ENCODE results near the gene CLCF1.

DNA sequence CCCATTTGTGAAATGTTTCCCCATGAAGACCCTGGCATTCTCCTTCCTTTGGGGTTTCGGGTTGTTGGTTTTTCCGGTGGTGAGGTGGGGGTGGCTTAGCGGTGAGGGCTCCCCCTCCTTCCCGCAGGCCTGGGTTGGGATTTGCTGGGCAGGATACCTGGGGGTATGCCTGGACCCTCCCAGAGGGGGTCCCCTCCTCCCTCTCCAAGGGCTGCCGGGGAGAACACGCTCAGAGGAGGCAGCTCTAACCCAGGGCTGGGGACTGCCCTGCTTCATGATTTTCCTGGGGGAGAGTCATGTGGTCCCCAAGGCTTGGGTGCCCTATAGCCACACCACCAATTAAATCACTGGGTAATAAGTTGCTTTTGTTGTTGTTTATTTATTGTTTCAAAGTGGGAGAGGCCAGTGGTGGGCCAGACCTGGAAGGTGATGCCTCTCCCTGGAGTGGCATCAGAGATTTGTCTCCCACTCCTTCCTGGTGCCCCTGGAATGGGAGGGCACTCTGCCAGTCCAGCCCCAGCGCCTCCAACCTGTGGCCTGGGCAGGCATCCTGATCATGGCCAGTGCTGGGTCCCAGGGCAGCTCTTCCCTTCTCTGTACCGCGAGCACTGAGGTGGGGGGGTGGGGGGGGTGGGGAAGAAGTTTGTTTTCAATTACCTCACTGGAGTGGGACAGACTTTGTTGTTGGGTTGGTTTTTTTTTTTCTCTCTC, 1.3 kb upstream of the CLCF1 start:
- no peak for TF ChIP-seq POLR2AphosphoS5 (IDR thresholded peaks at IDR 0.05; ENCODE audit: low read depth, low read length)
- no peak for TF ChIP-seq SMC3 (IDR thresholded peaks at IDR 0.05; ENCODE audit: low read depth, low read length)
- peak in 1 of 2 experiments; percentile 11; a peak in 1 of 4 replicates for TF ChIP-seq EP300 (IDR thresholded peaks at IDR 0.05; ENCODE audit: borderline replicate concordance in 1 of 2, low read depth in 1 of 2, low read length in 1 of 2)
- TF ChIP-seq, protein P1, sequence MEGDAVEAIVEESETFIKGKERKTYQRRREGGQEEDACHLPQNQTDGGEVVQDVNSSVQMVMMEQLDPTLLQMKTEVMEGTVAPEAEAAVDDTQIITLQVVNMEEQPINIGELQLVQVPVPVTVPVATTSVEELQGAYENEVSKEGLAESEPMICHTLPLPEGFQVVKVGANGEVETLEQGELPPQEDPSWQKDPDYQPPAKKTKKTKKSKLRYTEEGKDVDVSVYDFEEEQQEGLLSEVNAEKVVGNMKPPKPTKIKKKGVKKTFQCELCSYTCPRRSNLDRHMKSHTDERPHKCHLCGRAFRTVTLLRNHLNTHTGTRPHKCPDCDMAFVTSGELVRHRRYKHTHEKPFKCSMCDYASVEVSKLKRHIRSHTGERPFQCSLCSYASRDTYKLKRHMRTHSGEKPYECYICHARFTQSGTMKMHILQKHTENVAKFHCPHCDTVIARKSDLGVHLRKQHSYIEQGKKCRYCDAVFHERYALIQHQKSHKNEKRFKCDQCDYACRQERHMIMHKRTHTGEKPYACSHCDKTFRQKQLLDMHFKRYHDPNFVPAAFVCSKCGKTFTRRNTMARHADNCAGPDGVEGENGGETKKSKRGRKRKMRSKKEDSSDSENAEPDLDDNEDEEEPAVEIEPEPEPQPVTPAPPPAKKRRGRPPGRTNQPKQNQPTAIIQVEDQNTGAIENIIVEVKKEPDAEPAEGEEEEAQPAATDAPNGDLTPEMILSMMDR (IDR thresholded peaks at IDR 0.05): no peak
- TF ChIP-seq EZH2phosphoT487 (IDR thresholded peaks at IDR 0.05; ENCODE audit: borderline replicate concordance, low read depth): no peak
- TF ChIP-seq TAF1 (IDR thresholded peaks at IDR 0.05; ENCODE audit: borderline replicate concordance, low read depth, low read length): no peak
- TF ChIP-seq, protein P2, sequence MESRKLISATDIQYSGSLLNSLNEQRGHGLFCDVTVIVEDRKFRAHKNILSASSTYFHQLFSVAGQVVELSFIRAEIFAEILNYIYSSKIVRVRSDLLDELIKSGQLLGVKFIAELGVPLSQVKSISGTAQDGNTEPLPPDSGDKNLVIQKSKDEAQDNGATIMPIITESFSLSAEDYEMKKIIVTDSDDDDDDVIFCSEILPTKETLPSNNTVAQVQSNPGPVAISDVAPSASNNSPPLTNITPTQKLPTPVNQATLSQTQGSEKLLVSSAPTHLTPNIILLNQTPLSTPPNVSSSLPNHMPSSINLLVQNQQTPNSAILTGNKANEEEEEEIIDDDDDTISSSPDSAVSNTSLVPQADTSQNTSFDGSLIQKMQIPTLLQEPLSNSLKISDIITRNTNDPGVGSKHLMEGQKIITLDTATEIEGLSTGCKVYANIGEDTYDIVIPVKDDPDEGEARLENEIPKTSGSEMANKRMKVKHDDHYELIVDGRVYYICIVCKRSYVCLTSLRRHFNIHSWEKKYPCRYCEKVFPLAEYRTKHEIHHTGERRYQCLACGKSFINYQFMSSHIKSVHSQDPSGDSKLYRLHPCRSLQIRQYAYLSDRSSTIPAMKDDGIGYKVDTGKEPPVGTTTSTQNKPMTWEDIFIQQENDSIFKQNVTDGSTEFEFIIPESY (IDR thresholded peaks at IDR 0.05; ENCODE audit: borderline replicate concordance, low read depth): no peak
- no peak for TF ChIP-seq RAD21 (IDR thresholded peaks at IDR 0.05; ENCODE audit: low read length)
- TF ChIP-seq, protein P3, sequence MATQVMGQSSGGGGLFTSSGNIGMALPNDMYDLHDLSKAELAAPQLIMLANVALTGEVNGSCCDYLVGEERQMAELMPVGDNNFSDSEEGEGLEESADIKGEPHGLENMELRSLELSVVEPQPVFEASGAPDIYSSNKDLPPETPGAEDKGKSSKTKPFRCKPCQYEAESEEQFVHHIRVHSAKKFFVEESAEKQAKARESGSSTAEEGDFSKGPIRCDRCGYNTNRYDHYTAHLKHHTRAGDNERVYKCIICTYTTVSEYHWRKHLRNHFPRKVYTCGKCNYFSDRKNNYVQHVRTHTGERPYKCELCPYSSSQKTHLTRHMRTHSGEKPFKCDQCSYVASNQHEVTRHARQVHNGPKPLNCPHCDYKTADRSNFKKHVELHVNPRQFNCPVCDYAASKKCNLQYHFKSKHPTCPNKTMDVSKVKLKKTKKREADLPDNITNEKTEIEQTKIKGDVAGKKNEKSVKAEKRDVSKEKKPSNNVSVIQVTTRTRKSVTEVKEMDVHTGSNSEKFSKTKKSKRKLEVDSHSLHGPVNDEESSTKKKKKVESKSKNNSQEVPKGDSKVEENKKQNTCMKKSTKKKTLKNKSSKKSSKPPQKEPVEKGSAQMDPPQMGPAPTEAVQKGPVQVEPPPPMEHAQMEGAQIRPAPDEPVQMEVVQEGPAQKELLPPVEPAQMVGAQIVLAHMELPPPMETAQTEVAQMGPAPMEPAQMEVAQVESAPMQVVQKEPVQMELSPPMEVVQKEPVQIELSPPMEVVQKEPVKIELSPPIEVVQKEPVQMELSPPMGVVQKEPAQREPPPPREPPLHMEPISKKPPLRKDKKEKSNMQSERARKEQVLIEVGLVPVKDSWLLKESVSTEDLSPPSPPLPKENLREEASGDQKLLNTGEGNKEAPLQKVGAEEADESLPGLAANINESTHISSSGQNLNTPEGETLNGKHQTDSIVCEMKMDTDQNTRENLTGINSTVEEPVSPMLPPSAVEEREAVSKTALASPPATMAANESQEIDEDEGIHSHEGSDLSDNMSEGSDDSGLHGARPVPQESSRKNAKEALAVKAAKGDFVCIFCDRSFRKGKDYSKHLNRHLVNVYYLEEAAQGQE (IDR thresholded peaks at IDR 0.05; ENCODE audit: low read depth, low read length): no peak
- TF ChIP-seq, protein P4, sequence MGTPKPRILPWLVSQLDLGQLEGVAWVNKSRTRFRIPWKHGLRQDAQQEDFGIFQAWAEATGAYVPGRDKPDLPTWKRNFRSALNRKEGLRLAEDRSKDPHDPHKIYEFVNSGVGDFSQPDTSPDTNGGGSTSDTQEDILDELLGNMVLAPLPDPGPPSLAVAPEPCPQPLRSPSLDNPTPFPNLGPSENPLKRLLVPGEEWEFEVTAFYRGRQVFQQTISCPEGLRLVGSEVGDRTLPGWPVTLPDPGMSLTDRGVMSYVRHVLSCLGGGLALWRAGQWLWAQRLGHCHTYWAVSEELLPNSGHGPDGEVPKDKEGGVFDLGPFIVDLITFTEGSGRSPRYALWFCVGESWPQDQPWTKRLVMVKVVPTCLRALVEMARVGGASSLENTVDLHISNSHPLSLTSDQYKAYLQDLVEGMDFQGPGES (IDR thresholded peaks at IDR 0.05; ENCODE audit: low read depth, low read length): no peak
